GM12875 (cell line): ENCODE measurements around the gene ARPIN.
"Not testable (repeated sequence)": the region's sequence is repeated elsewhere in the genome, so short reads cannot be mapped to it uniquely, and the experiment has no call there.

Experiments used
- H3K4me3 ChIP-seq: one replicate; pipeline ENCODE4 v1.5.1; 2011; ENCODE audit warnings: low read depth, low read length, control low read depth
- TF ChIP-seq, protein P1 (sequence below): IDR thresholded peaks from 2 replicates; pipeline ENCODE4 v1.5.1; 2011; ENCODE audit warnings: low read depth, mild to moderate bottlenecking, control low read depth, inconsistent platforms, low read length, moderate library complexity, borderline replicate concordance; ENCODE audit not compliant: insufficient read depth

The ARPIN gene

DNA sequence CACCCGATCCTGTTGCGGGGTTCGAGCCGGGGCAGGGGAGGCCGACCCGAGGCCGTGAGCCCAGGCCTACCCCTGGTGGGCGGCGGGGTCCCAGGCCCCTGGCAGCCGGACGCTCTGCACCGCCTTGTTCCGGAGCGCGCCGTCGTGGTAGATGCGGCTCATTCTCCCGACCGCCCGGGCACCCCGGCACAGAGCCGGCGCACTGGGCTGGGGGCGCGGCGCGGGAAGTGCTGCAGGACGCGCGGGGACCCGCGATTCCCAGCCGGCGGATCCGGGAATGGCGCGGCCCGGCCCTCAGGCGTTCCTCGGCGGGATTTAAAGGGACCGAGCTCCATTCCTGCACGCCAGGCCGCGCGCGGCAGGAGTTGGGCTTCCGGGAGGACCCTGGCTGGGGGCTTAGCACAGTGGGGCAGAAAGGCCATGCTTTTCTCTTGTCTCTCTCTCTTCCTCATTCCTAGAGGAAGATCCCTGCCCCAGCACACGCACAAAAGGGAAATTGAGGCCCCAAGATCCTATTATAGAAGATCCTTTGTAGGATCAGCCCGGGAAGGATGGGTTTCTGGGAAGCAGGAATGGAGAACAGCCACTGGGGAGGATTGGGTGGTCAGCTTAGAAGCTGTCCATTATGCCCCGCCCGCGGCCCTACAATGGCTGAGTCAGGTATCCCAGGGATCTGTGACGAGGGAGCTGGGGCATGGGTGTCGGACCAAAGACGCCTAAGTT lies at the start of gene ARPIN:
ARPIN (minus strand) TSS at position 279 of the 723 bp plus-strand sequence; CDS start at position 162, 117 bp downstream.
- TF ChIP-seq, protein P1, sequence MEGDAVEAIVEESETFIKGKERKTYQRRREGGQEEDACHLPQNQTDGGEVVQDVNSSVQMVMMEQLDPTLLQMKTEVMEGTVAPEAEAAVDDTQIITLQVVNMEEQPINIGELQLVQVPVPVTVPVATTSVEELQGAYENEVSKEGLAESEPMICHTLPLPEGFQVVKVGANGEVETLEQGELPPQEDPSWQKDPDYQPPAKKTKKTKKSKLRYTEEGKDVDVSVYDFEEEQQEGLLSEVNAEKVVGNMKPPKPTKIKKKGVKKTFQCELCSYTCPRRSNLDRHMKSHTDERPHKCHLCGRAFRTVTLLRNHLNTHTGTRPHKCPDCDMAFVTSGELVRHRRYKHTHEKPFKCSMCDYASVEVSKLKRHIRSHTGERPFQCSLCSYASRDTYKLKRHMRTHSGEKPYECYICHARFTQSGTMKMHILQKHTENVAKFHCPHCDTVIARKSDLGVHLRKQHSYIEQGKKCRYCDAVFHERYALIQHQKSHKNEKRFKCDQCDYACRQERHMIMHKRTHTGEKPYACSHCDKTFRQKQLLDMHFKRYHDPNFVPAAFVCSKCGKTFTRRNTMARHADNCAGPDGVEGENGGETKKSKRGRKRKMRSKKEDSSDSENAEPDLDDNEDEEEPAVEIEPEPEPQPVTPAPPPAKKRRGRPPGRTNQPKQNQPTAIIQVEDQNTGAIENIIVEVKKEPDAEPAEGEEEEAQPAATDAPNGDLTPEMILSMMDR = no peak
- H3K4me3 ChIP-seq = no peak within 1 kb of the TSS

DNA sequence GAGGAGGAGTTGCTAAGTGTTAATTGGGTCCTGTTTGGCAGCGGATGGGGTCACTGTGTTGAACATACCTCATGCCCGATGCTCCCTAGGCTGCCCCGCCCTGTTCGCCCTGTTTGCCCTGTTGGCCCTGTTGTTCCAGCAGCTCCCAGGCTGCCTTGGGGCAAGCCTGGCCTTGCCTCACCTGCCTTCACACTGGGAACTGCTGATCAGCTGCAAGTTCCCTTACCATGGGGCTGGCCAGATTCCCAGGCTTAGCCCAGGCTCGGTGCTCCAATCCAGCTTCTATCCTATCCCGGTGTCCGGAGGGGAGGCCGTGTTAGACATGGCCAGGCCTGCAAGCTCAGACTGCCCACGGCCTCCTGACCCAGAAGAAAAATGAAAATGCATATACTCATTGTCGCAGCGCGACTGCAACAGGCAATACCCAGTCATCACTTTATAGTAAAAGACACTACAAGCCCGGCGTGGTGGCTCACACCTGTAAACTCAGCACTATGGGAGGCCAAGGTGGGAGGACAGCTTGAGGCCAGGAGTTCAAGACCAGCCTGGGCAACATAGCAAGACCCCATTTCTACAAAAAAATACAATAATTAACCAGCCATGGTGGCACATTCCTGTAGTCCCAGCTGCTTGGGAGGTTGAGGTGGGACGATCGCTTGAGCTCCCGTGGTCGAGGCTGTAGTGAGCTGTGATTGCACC lies 45.5 kb upstream of the ARPIN start:
- H3K4me3 ChIP-seq = no peak overlapping the region
- TF ChIP-seq, protein P1 = no peak

DNA sequence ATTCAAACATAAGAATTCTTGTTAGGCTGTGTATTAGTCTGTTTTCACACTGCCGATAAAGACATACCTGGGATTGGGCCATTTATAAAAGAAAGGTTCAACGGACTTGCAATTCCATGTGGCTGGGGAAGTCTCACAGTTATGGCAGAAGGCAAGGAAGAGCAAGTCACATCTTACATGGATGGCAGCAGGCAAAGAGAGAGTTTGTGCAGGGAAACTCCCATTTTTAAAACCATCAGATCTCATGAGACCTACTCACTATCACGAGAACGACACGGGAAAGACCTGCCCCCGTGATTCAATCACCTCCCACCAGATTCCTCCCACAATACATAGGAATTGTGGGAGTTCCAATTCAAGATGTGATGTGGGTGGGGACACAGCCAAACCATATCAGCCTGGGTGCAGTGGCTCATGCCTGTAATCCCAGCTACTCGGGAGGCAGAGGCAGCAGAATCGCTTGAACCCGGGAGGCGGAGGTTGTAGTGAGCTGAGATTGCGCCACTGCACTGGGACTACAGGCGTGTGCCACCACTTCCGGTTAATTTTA lies 42.8 kb upstream of the ARPIN start:
- H3K4me3 ChIP-seq = not testable (repeated sequence)

DNA sequence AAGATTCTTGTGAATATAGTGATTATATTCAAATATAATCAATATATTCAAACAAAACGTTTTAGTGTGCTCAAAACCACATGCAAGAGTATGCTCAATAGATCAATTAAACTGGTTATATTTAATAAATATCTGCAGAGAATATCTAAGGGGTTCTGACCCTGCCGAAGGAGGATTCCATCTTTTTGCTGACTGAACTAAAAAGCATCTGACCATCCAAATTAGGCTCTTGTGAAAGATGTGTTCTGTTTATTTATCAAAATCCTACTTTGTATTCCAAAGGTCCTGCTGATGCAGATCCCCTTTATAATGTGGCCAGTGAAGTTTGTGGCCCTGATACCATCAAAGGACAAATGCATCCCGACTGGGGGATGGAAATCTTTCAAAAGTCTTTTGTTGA lies 41.8 kb upstream of the ARPIN start:
- TF ChIP-seq, protein P1 = no peak
- no peak overlapping the region for H3K4me3 ChIP-seq

DNA sequence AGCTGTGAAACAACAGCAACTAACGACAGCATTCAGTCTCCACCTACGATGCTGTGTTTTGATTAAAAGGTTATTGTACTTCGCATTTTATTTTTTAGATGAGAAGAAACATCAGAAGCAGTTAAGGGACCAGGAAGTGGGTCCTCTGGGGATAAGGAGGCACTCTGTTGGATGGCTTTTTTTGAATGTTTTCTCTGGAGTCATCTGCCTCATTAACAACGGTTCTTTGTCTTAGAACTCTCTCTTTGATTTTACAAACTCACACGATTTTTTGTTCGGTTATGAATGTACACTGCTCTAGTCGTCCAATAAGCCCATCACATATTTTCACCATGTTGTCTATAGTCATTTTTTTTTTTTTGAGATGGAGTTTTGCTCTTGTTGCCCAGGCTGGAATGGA lies 36.0 kb upstream of the ARPIN start:
- H3K4me3 ChIP-seq = no peak overlapping the region
- TF ChIP-seq, protein P1 = no peak

DNA sequence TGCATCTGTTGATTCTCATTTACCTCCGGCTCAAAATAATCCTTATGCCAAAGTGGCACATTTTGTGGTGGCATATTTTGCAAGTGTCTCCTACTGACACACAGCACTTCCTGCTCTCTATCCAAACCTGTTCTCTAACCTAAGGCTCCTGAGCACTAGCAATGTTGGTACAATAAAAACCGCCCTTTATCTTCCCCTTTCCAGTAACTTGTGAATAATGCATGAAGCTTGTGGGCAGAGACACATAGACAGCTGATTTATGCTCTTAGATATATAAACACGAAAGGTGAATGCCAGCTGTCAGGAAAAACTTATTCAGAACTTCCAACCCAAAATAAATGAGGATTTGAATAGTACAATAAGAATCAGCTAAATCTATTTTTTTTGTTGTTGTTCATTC lies 34.6 kb upstream of the ARPIN start:
- TF ChIP-seq, protein P1 = no peak
- H3K4me3 ChIP-seq = no peak overlapping the region

DNA sequence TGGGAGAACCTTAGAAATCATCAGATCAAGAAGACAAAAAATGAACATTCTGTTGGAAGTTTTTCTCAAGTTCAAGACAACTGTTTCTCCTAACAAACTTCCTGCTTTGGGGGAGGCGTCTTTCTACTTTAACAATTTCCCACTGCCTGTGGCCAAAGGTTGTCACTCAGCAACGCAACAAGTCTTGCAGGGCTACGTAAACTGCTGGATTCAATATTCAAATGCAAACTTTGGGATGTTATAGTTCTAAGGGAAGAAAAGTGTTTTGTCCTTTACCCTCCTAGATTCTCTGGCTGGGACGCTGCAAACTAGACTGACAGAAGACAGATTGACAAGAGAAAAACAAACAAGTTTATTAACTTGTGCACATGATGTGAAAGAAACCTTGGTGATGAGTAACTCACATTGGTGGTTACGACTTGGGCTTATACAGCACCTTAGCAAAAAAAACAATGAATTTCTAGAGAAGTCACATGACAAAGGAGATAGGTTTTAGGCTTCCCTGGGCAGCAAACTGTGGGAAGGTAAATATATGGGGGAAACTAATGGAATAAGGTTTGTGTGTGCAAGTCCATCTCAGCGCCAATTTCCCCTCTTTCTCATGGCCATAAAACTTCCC lies 34.0 kb upstream of the ARPIN start:
- H3K4me3 ChIP-seq = no peak overlapping the region
- TF ChIP-seq, protein P1 = no peak

DNA sequence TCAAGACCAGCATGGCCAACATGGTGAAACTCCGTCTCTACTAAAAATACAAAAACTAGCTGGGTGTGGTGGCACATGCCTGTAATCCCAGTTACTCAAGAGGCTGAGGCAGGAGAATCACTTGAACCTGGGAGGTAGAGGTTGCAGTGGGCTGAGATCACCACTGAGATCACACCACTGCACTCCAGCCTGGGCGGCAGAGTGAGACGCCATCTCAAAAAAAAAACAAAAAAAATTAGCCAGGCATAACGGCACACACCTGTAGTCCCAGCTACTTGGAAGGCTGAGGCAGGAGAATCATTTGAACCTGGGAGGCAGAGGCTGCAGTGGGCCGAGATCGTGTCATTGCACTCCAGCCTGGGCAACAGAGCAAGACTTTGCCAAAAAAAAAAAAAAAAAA lies 31.0 kb upstream of the ARPIN start:
- not testable (repeated sequence) for H3K4me3 ChIP-seq
